ENCODE data around the gene PRKCZ.
"Not testable (repeated sequence)": the region's sequence is repeated elsewhere in the genome, so short reads cannot be mapped to it uniquely, and the experiment has no call there.

Gene PRKCZ

DNA sequence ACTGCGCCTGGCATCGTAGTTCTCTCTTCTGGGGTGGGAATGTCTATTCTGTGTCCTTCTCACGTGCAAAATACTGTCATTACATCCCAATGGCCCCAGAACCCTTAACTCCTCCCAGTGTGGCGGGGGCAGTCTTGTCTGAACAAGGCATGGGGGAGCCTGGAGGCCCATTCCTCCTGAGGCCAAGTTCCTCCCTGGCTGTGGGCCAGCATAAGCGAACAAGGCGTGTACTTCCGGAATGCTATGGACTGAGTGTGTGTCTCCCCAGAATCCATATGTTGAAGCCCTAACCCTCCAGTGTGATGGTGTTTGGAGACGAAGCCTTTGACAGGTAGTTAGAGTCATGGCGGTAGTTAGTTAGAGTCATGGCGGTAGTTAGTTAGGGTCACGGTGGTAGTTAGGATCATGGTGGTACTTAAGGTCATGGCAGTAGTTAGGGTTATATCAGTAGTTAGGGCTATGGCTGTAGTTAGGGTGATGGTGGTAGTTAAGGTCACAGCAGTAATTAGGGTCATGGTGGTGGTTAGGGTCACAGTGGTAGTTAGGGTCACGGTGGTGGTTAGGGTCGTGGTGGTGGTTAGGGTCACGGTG is 71.0 kb downstream of the PRKCZ start:
- no peak overlapping the region for H3K4me2 ChIP-seq (ENCODE audit: low read length)
- TF ChIP-seq CTCF (IDR thresholded peaks at IDR 0.05): no peak
- H3K9ac ChIP-seq: no peak overlapping the region
- no peak overlapping the region for H2AFZ ChIP-seq
- no peaks in the 10 kb centered on the region for H3K79me2 ChIP-seq
- H3K27ac ChIP-seq: no peak overlapping the region
- H3K4me3 ChIP-seq (ENCODE audit: low read depth, low read length): no peak overlapping the region
- no peaks in the 10 kb centered on the region for H3K4me1 ChIP-seq
- no peaks in the 10 kb centered on the region for H3K9me3 ChIP-seq (ENCODE audit: control insufficient read depth, low read length)
- H3K27me3 ChIP-seq (ENCODE audit: control insufficient read depth, insufficient read depth, low read length): no peaks in the 10 kb centered on the region
- no peaks in the 10 kb centered on the region for H3K36me3 ChIP-seq (ENCODE audit: control insufficient read depth, insufficient read depth, low read length)

GRCh38 chr1:2121794-2122193 is 71.6 kb downstream of the PRKCZ start:
- not testable (repeated sequence) for H3K9me3 ChIP-seq (ENCODE audit: control insufficient read depth, low read length); H3K36me3 ChIP-seq (ENCODE audit: control insufficient read depth, insufficient read depth, low read length); H3K4me1 ChIP-seq; H3K4me2 ChIP-seq (ENCODE audit: low read length); H2AFZ ChIP-seq; H3K4me3 ChIP-seq (ENCODE audit: low read depth, low read length); H3K79me2 ChIP-seq; H3K27me3 ChIP-seq (ENCODE audit: control insufficient read depth, insufficient read depth, low read length); H3K27ac ChIP-seq; H3K9ac ChIP-seq

GRCh38 chr1:2124446-2125198 is 74.4 kb downstream of the PRKCZ start:
- no peaks in the 10 kb centered on the region for H3K79me2 ChIP-seq
- no peak for TF ChIP-seq CTCF (IDR thresholded peaks at IDR 0.05)
- H3K4me1 ChIP-seq: no peaks in the 10 kb centered on the region
- H3K4me2 ChIP-seq (ENCODE audit: low read length): no peak overlapping the region
- H3K9ac ChIP-seq: no peak overlapping the region
- H3K27ac ChIP-seq: no peak overlapping the region
- H3K4me3 ChIP-seq (ENCODE audit: low read depth, low read length): no peak overlapping the region
- no peak overlapping the region for H2AFZ ChIP-seq
- H3K27me3 ChIP-seq (ENCODE audit: control insufficient read depth, insufficient read depth, low read length): no peaks in the 10 kb centered on the region
- no peaks in the 10 kb centered on the region for H3K9me3 ChIP-seq (ENCODE audit: control insufficient read depth, low read length)
- H3K36me3 ChIP-seq (ENCODE audit: control insufficient read depth, insufficient read depth, low read length): no peaks in the 10 kb centered on the region

- H2AFZ ChIP-seq: no peak overlapping the region
- H3K4me1 ChIP-seq: no peaks in the 10 kb centered on the region
- no peak for TF ChIP-seq CTCF (IDR thresholded peaks at IDR 0.05)
- H3K9ac ChIP-seq: no peak overlapping the region
- no peaks in the 10 kb centered on the region for H3K79me2 ChIP-seq
- no peak overlapping the region for H3K4me3 ChIP-seq (ENCODE audit: low read depth, low read length)
- H3K27me3 ChIP-seq (ENCODE audit: control insufficient read depth, insufficient read depth, low read length): no peaks in the 10 kb centered on the region
- H3K36me3 ChIP-seq (ENCODE audit: control insufficient read depth, insufficient read depth, low read length): no peaks in the 10 kb centered on the region
- no peaks in the 10 kb centered on the region for H3K9me3 ChIP-seq (ENCODE audit: control insufficient read depth, low read length)
- H3K4me2 ChIP-seq (ENCODE audit: low read length): no peak overlapping the region
- H3K27ac ChIP-seq: no peak overlapping the region
These were observed 75.4 kb downstream of the PRKCZ start for GRCh38 chr1:2125350-2126211.

Measured in parathyroid adenoma (tissue), 2 donors.